AG09309 (cell line): ENCODE data around the gene AGBL3.

Experiments
- DNase-seq: peaks from one replicate; pipeline ENCODE4 v3.0.0-alpha.2; 2010; ENCODE audit warnings: low read depth
- H3K4me3 ChIP-seq: 2 replicates; pipeline ENCODE4 v1.5.1; 2011; ENCODE audit warnings: mild to moderate bottlenecking, low read depth, low read length, moderate library complexity; ENCODE audit not compliant: control insufficient read depth
- CTCF ChIP-seq: IDR thresholded peaks from 2 replicates; pipeline ENCODE4 v1.5.1; 2011; ENCODE audit warnings: mild to moderate bottlenecking, low read depth, low read length, inconsistent platforms; ENCODE audit not compliant: insufficient read depth, control insufficient read depth; ENCODE audit errors: missing control alignments

The AGBL3 gene

GRCh38 chr7:135100856-135101255 is 114.5 kb downstream of the AGBL3 start:
- H3K4me3 ChIP-seq = no peak overlapping the region
- TF ChIP-seq CTCF = no peak
- no peak for DNase-seq

DNA sequence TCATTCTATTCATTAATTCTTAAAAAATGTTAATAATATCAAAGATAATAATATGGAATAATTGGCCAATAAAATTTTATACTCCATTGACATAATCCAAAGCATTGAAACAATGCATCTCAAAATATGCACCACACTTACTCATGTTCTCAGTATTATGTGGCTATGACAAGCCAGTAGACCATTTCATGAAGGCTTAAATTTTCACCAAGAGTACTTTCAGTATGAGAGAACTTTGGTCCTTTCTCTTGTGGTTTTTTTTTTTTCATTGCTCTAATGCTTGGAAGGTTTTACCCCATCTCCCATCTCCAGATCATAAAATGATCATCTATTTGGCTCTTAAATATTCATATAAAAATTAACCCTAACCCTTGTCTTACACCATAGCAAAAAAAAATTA is 116.1 kb downstream of the AGBL3 start:
- no peak for DNase-seq
- no peak for TF ChIP-seq CTCF
- no peak overlapping the region for H3K4me3 ChIP-seq

DNA sequence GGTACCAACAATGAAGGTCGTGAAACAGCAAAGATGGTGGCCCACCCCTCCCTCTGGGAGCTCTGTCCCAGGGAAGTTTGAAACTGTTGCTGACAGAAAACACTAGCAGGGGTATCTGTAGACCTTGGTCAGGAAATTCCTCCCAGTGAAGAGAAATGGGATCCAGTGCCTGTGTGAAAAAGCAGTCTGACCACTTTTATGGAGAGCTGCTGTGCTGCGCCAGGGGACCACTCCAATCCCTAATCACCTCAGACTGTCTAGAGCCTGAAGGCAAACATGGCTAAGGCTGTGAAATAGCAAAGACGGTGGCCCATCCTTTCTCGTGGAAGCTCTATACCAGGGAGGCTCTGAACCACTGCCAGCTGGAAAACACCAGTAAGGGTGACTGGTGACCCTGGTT is 123.3 kb downstream of the AGBL3 start:
- H3K4me3 ChIP-seq = no peak overlapping the region
- no peak for DNase-seq
- no peak for TF ChIP-seq CTCF

DNA sequence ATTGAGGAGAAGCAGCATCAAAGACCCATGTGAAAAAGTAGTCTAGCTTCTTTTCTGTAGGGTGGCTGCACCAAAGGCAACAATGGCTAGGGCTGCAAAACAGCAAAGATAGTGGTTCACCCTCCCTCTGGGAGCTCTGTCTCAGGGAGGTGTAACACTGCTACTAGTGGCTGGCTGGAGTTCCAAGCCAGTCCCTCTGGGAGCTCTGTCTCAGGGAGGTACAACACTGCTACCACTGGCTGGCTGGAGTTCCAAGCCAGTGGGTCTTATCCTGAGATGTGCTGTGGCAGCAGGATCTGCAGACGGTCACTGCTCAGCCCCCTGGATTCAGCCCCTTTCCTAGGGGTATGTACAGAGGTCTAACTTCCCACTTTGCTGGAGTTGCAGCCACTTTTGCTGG is 123.7 kb downstream of the AGBL3 start:
- no peak for TF ChIP-seq CTCF
- DNase-seq = no peak
- H3K4me3 ChIP-seq = no peak overlapping the region

DNA sequence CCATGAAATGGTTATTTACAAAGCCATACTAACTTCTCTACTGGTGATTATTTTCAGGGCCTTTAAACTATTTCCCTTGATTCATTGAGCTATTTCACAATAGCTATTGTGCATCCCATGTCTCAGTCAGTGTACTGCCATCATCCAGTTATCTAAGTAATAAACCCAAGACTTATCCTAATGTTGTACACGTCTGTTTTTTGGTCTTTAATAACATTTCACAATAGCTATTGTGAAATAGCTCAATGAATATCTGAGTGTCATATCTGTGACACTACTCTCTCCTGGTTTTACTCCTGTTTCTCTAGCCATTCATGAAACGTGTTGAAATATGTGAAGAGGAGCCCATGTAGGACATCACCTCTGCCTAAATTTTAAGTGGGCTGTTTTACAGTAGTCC is 125.1 kb downstream of the AGBL3 start:
- DNase-seq = no peak
- no peak overlapping the region for H3K4me3 ChIP-seq
- no peak for TF ChIP-seq CTCF

GRCh38 chr7:135114622-135115021 is 128.3 kb downstream of the AGBL3 start:
- no peak for TF ChIP-seq CTCF
- DNase-seq = no peak

DNA sequence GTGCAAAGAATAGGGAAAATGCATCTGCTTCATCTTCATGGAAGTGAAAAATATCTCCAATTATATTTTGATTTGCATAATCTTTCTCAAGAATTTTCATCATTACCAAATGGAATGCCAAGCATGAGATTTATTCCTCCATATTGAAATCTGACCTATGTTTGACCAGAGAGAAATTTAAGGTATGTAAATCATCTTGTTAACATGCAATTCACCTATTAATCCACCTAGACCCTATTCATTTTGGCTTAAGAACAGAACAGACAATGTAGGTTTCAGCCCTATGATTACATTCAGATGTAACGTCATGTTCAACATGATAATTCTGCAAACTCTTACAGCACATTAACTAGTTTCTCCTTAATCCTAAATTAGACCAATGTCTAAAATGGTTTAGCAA is 130.8 kb downstream of the AGBL3 start:
- no peak for TF ChIP-seq CTCF
- DNase-seq = no peak
- H3K4me3 ChIP-seq = no peak overlapping the region

More at GRCh38 chr7:135114622-135115021, 128.3 kb downstream of the AGBL3 start:
- H3K4me3 ChIP-seq = no peak overlapping the region
